HL-60 (cell line): ENCODE results near the gene FAM53C.

ENCODE experiments used
- CTCF ChIP-seq: IDR thresholded peaks from one replicate; pipeline ENCODE4 v1.5.1; 2011; ENCODE audit warnings: low read length, control low read depth, inconsistent platforms; ENCODE audit not compliant: insufficient read depth
- GABPA ChIP-seq: IDR thresholded peaks from 2 replicates; pipeline ENCODE4 v1.6.1; 2012; ENCODE audit warnings: low read depth
- POLR2AphosphoS5 ChIP-seq: IDR thresholded peaks from 2 replicates; pipeline ENCODE4 v1.6.1; 2012; ENCODE audit warnings: low read depth
- REST ChIP-seq: IDR thresholded peaks from 2 replicates; pipeline ENCODE4 v1.6.1; 2012; ENCODE audit warnings: low read depth; ENCODE audit not compliant: insufficient replicate concordance

- TF ChIP-seq CTCF: no peak
- TF ChIP-seq POLR2AphosphoS5: no peak
- TF ChIP-seq REST: no peak
- TF ChIP-seq GABPA: no peak
Observed at GRCh38 chr5:138372225-138372624, 34.2 kb downstream of the FAM53C start.
